Kidney epithelial cell (primary cell): Measurements from ENCODE around the gene LGALSL. TPM values are rescaled to one million over a fixed set of nuclear protein-coding genes. Genes with fewer than 3 reads are reported as not detected.

Source experiments
- DNase-seq: peaks from one replicate; pipeline ENCODE4 v3.0.0-alpha.2; 2010; ENCODE audit warnings: low read depth
- H3K27me3 ChIP-seq: 2 replicates; pipeline ENCODE4 v1.6.0; 2011; ENCODE audit warnings: low read length; ENCODE audit not compliant: control insufficient read depth, insufficient read depth
- H3K36me3 ChIP-seq: 2 replicates; pipeline ENCODE4 v1.5.1; 2011; ENCODE audit warnings: low read length; ENCODE audit not compliant: control insufficient read depth, insufficient read depth
- H3K4me3 ChIP-seq: 2 replicates; pipeline ENCODE4 v1.5.1; 2011; ENCODE audit warnings: low read depth, mild to moderate bottlenecking, control low read depth, low read length
- total RNA-seq: library from RNA; depleted of rRNA; stranded (reverse); fragments of >200 nt; gene quantifications from 2 replicates; pipeline ENCODE4 v1.2.3, GENCODE V29; 2015
- TF ChIP-seq, protein P1 (sequence below): IDR thresholded peaks from 2 replicates; pipeline ENCODE4 v1.5.1; 2011; ENCODE audit warnings: mild to moderate bottlenecking, moderate library complexity, low read length, control low read depth, inconsistent platforms; ENCODE audit not compliant: insufficient read depth, poor library complexity, severe bottlenecking

LGALSL gene
- total RNA-seq, 1 donor from 2014 or later, result 9.9 TPM

- Histone ChIP-seq H3K36me3 (no peaks in the 10 kb centered on the region), H3K4me3 (no peak overlapping the region), H3K27me3 (no peaks in the 10 kb centered on the region)
- TF ChIP-seq, protein P1, sequence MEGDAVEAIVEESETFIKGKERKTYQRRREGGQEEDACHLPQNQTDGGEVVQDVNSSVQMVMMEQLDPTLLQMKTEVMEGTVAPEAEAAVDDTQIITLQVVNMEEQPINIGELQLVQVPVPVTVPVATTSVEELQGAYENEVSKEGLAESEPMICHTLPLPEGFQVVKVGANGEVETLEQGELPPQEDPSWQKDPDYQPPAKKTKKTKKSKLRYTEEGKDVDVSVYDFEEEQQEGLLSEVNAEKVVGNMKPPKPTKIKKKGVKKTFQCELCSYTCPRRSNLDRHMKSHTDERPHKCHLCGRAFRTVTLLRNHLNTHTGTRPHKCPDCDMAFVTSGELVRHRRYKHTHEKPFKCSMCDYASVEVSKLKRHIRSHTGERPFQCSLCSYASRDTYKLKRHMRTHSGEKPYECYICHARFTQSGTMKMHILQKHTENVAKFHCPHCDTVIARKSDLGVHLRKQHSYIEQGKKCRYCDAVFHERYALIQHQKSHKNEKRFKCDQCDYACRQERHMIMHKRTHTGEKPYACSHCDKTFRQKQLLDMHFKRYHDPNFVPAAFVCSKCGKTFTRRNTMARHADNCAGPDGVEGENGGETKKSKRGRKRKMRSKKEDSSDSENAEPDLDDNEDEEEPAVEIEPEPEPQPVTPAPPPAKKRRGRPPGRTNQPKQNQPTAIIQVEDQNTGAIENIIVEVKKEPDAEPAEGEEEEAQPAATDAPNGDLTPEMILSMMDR, result no peak
- no peak for DNase-seq
Measured at GRCh38 chr2:64470071-64470470, 16.1 kb downstream of the LGALSL start.

- TF ChIP-seq, protein P1, result no peak
- Histone ChIP-seq H3K4me3 (no peak overlapping the region), H3K27me3 (no peaks in the 10 kb centered on the region), H3K36me3 (no peaks in the 10 kb centered on the region)
- DNase-seq, result no peak
Measured at GRCh38 chr2:64470766-64471295, 16.9 kb downstream of the LGALSL start.

- no peaks in the 10 kb centered on the region for H3K36me3 ChIP-seq
- no peak for DNase-seq
- no peaks in the 10 kb centered on the region for H3K27me3 ChIP-seq
- TF ChIP-seq, protein P1, result no peak
- no peak overlapping the region for H3K4me3 ChIP-seq
Measured at GRCh38 chr2:64471600-64471999, 17.6 kb downstream of the LGALSL start.

GRCh38 chr2:64472881-64473280 lies 18.9 kb downstream of the LGALSL start:
- Histone ChIP-seq H3K27me3 (no peaks in the 10 kb centered on the region), H3K36me3 (no peaks in the 10 kb centered on the region)
- TF ChIP-seq, protein P1, result no peak

GRCh38 chr2:64474121-64474571 lies 20.2 kb downstream of the LGALSL start:
- TF ChIP-seq, protein P1, result no peak
- Histone ChIP-seq H3K4me3 (no peak overlapping the region), H3K27me3 (no peaks in the 10 kb centered on the region), H3K36me3 (no peaks in the 10 kb centered on the region)
- no peak for DNase-seq

More at GRCh38 chr2:64472881-64473280, 18.9 kb downstream of the LGALSL start:
- no peak overlapping the region for H3K4me3 ChIP-seq
- DNase-seq, result no peak

GRCh38 chr2:64474636-64475035 lies 20.7 kb downstream of the LGALSL start:
- no peaks in the 10 kb centered on the region for H3K27me3 ChIP-seq
- TF ChIP-seq, protein P1, result no peak
- DNase-seq, result no peak
- no peak overlapping the region for H3K4me3 ChIP-seq
- no peaks in the 10 kb centered on the region for H3K36me3 ChIP-seq
